HK-2 (cell line): ENCODE data around the gene PCDHB16.
"Not testable (repeated sequence)": the region's sequence is repeated elsewhere in the genome, so short reads cannot be mapped to it uniquely, and the experiment has no call there.

Experiments used
- DNase-seq: peaks from one replicate; pipeline ENCODE4 v3.0.0-alpha.2; 2018; ENCODE audit not compliant: unreplicated experiment

Gene PCDHB16

GRCh38 chr5:141184117-141184855 is 2.1 kb downstream of the PCDHB16 start:
- DNase-seq: not testable (repeated sequence)

- DNase-seq: no peak
These were observed 4.8 kb downstream of the PCDHB16 start, which contains the start of gene PCDHB9 for GRCh38 chr5:141186897-141187512. Gene PCDHB9, plus strand, starts transcription at chr5:141187161. Its CDS starts 158 bp downstream, at chr5:141187319.

DNA sequence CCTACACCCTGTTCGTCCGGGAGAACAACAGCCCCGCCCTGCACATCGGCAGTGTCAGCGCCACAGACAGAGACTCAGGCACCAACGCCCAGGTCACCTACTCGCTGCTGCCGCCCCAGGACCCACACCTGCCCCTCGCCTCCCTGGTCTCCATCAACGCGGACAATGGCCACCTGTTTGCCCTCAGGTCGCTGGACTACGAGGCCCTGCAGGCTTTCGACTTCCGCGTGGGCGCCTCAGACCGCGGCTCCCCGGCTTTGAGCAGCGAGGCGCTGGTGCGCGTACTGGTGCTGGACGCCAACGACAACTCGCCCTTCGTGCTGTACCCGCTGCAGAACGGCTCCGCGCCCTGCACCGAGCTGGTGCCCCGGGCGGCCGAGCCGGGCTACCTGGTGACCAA is 6.5 kb downstream of the PCDHB16 start:
- not testable (repeated sequence) for DNase-seq

- not testable (repeated sequence) for DNase-seq
These were observed 6.9 kb downstream of the PCDHB16 start for GRCh38 chr5:141189131-141189530.

GRCh38 chr5:141192110-141192725 is 10.0 kb downstream of the PCDHB16 start, which contains the start of gene PCDHB10:
Gene PCDHB10, plus strand, starts transcription at chr5:141192353. Its CDS starts 200 bp downstream, at chr5:141192553.
- DNase-seq: peak; percentile 20

DNA sequence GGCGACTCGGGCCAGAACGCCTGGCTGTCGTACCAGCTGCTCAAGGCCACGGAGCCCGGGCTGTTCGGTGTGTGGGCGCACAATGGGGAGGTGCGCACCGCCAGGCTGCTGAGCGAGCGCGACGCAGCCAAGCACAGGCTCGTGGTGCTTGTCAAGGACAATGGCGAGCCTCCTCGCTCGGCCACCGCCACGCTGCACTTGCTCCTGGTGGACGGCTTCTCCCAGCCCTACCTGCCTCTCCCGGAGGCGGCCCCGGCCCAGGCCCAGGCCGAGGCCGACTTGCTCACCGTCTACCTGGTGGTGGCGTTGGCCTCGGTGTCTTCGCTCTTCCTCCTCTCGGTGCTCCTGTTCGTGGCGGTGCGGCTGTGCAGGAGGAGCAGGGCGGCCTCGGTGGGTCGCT is 12.1 kb downstream of the PCDHB16 start:
- not testable (repeated sequence) for DNase-seq

- no peak for DNase-seq
These were observed 14.2 kb downstream of the PCDHB16 start for GRCh38 chr5:141196363-141196762.

GRCh38 chr5:141199359-141200235 is 17.4 kb downstream of the PCDHB16 start, which contains the start of gene PCDHB11:
Gene PCDHB11, plus strand, starts transcription at chr5:141199627. Its CDS starts 148 bp downstream, at chr5:141199775.
- DNase-seq: no peak

GRCh38 chr5:141201126-141201525 is 18.9 kb downstream of the PCDHB16 start:
- not testable (repeated sequence) for DNase-seq

GRCh38 chr5:141201646-141202045 is 19.5 kb downstream of the PCDHB16 start:
- not testable (repeated sequence) for DNase-seq

DNA sequence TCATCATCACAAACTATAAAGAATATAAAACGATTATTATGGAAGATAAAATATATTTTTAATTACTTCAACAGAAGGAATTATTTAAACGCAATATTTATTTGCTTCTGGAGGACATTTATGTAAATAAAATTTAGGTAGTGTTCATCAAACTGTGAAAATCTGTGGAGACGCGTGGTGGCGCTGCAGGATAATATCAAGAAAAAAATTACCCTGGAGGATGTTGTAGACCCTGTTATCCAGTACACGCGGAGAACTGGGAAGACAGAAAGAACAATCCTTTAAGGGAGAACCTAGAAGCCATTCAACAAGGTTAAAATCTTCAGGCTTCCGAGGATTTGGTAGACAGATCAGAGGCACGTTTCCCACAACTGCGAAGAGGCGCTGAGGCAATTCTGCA is 26.3 kb downstream of the PCDHB16 start, which contains the start of gene PCDHB12:
Gene PCDHB12, plus strand, starts transcription at position 242 of the 400 bp plus-strand sequence. CDS start 189 bp downstream, outside the sequence.
- no peak for DNase-seq

DNA sequence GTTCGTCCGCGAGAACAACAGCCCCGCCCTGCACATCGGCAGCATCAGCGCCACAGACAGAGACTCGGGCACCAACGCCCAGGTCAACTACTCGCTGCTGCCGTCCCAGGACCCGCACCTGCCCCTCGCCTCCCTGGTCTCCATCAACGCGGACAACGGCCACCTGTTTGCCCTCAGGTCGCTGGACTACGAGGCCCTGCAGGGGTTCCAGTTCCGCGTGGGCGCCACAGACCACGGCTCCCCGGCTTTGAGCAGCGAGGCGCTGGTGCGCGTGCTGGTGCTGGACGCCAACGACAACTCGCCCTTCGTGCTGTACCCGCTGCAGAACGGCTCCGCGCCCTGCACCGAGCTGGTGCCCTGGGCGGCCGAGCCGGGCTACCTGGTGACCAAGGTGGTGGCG is 28.1 kb downstream of the PCDHB16 start:
- DNase-seq: not testable (repeated sequence)

GRCh38 chr5:141210849-141211248 is 28.7 kb downstream of the PCDHB16 start:
- DNase-seq: not testable (repeated sequence)

DNA sequence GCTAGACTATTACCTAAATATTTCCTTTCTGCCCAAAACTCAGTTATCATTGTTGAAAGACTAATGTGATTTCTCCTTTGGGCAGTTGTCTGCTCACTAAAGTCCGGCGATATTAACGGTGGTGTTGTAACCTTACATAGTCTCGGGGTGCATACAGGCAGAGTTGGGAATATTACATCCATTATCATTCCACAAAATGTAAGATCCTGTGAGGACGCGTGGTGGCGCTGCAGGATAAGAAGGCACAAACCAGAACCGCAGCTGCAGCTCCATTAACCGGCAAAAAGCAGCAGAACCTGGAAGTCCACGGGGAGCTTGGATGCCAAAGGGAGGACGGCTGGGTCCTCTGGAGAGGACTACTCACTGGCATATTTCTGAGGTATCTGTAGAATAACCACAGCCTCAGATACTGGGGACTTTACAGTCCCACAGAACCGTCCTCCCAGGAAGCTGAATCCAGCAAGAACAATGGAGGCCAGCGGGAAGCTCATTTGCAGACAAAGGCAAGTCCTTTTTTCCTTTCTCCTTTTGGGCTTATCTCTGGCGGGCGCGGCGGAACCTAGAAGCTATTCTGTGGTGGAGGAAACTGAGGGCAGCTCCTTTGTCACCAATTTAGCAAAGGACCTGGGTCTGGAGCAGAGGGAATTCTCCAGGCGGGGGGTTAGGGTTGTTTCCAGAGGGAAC is 31.6 kb downstream of the PCDHB16 start, which contains the start of gene PCDHB13:
Gene PCDHB13, plus strand, starts transcription at position 264 of the 684 bp plus-strand sequence. Its CDS starts 205 bp downstream, at position 469.
- DNase-seq: peak; percentile 33

DNA sequence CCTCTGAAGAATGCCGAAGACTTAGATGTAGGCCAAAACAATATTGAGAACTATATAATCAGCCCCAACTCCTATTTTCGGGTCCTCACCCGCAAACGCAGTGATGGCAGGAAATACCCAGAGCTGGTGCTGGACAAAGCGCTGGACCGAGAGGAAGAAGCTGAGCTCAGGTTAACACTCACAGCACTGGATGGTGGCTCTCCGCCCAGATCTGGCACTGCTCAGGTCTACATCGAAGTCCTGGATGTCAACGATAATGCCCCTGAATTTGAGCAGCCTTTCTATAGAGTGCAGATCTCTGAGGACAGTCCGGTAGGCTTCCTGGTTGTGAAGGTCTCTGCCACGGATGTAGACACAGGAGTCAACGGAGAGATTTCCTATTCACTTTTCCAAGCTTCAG is 32.4 kb downstream of the PCDHB16 start:
- DNase-seq: not testable (repeated sequence)

DNA sequence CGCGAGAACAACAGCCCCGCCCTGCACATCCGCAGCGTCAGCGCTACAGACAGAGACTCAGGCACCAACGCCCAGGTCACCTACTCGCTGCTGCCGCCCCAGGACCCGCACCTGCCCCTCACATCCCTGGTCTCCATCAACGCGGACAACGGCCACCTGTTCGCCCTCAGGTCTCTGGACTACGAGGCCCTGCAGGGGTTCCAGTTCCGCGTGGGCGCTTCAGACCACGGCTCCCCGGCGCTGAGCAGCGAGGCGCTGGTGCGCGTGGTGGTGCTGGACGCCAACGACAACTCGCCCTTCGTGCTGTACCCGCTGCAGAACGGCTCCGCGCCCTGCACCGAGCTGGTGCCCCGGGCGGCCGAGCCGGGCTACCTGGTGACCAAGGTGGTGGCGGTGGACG is 33.3 kb downstream of the PCDHB16 start:
- not testable (repeated sequence) for DNase-seq

- not testable (repeated sequence) for DNase-seq
These were observed 33.8 kb downstream of the PCDHB16 start for GRCh38 chr5:141216035-141216434.

DNA sequence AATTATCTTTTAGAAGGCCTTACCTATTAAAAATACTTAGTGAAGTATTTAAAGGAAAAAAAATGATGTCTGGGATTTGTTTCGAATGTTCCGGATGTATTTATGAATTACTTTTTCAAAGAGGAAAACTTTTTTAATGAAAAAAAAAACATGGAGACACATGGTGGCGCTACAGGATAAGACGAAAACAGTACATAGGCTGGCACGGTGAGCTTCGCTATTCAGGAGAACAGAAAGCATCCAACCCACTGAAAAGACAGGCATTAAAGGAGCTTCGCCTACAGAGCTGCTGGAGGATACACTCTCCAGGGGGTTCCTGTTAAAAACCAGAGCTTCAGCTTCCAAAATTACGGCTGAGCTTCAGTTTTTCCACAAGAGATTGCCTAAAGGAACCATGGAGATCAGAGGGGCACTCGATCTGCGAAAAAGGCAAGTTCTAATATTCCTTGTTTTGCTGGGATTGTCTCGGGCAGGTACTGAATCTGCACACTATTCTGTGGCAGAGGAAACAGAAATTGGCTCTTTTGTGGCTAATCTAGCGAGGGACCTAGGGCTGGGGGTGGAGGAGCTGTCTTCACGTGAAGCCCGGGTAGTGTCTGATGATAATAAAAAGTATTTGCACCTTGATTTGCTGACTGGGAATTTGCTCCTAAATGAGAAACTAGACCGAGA is 41.1 kb downstream of the PCDHB16 start, which contains the start of gene PCDHB14:
Gene PCDHB14, plus strand, starts transcription at position 232 of the 672 bp plus-strand sequence. Its CDS starts 163 bp downstream, at position 395.
- DNase-seq: no peak

DNA sequence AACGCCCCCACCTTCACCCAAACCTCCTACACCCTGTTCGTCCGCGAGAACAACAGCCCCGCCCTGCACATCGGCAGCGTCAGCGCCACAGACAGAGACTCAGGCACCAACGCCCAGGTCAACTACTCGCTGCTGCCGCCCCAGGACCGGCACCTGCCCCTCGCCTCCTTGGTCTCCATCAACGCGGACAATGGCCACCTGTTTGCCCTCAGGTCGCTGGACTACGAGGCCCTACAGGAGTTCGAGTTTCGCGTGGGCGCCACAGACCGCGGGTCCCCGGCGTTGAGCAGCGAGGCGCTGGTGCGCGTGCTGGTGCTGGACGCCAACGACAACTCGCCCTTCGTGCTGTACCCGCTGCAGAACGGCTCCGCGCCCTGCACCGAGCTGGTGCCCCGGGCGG is 42.7 kb downstream of the PCDHB16 start:
- DNase-seq: not testable (repeated sequence)

DNA sequence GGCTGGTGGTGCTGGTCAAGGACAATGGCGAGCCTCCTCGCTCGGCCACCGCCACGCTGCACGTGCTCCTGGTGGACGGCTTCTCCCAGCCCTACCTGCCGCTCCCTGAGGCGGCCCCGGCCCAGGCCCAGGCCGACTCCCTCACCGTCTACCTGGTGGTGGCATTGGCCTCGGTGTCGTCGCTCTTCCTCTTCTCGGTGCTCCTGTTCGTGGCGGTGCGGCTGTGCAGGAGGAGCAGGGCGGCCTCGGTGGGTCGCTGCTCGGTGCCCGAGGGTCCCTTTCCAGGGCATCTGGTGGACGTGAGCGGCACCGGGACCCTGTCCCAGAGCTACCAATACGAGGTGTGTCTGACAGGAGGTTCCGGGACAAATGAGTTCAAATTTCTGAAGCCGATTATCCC is 43.2 kb downstream of the PCDHB16 start:
- DNase-seq: not testable (repeated sequence)
